ENCODE measurements around the gene RANBP3.

RANBP3 gene

DNA sequence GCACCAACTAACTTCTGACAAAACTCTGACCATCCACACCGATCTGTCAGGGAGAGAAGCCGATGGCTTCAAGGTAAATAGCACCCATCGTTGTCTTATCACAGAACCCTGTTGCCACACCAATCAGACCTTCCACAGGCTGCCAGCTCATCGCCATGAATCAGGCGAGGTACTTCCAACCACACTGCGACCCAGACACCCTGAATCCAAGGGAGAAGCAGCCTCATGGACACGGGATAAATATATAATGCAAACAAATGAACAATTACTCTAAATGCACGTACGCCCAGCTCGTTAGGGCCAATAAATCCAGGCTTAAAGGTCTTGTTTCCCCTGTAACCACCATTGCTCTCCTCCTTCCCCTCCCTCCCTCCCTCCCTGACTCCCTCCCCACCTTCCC lies 20.8 kb downstream of the RANBP3 start:
- in situ Hi-C loops (cut with HindIII; ENCODE audit: low pct_ligation_motif_present, low pct_unique_long_range_greater_than_20kb, low sequenced_read_pairs): no loop called here
- no peak for DNase-seq

DNA sequence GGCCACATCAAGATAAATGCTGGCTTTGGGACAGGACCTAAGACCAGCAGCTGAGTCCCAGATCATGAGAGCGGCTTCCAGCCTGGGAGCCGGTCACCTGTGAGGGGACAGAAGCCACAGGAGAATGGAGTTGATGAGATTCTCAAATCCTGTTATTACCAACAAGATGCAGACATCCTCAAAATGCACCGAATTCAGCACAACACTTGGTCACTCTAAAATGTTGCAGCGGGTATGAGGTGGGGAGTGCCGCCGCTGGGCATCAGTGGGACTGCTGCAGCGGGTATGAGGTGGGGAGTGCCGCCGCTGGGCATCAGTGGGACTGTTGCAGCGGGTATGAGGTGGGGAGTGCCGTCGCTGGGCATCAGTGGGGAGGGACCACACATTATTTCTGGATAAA lies 21.2 kb downstream of the RANBP3 start:
- in situ Hi-C loops (cut with HindIII; ENCODE audit: low pct_ligation_motif_present, low pct_unique_long_range_greater_than_20kb, low sequenced_read_pairs): no loop called here
- DNase-seq: no peak

GRCh38 chr19:5956323-5956722 lies 21.6 kb downstream of the RANBP3 start:
- in situ Hi-C loops (cut with HindIII; ENCODE audit: low pct_ligation_motif_present, low pct_unique_long_range_greater_than_20kb, low sequenced_read_pairs): no loop called here
- no peak for DNase-seq

GRCh38 chr19:5955636-5955935 lies 22.4 kb downstream of the RANBP3 start:
- no peak for DNase-seq
- in situ Hi-C loops (cut with HindIII; ENCODE audit: low pct_ligation_motif_present, low pct_unique_long_range_greater_than_20kb, low sequenced_read_pairs): no loop called here

- in situ Hi-C loops (cut with HindIII; ENCODE audit: low pct_ligation_motif_present, low pct_unique_long_range_greater_than_20kb, low sequenced_read_pairs): no loop called here
- no peak for DNase-seq
Observed at GRCh38 chr19:5954293-5954692, 23.6 kb downstream of the RANBP3 start.

DNA sequence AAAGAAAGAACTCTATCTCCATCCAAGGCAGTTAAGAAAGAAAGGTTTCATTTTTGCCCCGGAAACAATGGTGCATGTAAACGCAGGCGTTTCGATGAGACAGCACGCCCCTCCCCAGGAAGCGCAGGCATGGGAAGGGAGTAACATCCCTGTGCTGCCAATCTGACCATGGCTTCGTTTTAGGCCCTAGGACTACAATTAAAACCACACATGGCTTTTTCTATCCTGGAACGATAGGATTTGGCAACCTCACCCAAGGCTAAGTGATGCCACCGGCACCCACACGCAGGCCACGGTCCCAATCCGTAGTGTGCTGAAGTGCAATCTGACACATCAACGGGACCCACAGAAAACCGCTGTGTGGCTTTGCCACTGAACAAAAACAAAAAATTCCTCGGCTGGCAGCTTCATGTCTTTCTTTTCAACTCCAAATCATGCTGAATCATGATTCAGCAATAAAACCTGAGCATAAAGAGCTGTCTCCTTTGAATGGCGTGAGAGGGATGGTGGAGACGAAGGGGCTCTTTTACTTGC lies 24.2 kb downstream of the RANBP3 start:
- in situ Hi-C loops (cut with HindIII; ENCODE audit: low pct_ligation_motif_present, low pct_unique_long_range_greater_than_20kb, low sequenced_read_pairs): no loop called here
- no peak for DNase-seq

DNA sequence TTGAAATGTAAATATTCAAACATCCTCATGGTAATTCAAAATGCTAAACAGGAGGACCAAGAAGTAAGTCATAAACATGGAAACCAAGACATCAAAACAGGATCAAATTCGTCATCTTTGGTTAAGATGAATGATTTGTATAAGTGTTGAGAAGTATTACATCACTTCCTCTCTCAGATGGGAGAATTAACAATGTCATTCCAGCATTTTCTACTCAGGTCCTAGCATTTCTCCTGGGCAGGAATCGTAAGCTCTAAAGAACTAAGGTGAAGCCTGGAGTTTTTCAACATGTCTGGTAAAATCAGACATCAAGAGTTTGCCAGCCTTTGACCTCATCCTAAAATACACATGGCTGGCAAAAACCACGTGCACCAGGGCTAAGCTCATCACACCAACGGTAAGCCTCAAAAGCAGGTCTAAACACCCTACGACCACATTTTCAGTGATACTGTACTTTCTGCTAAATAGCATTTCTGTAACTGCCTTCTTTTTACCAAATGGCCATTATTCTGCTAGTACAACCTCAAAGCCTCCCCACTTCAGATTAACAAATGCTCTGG lies 24.8 kb downstream of the RANBP3 start:
- in situ Hi-C loops (cut with HindIII; ENCODE audit: low pct_ligation_motif_present, low pct_unique_long_range_greater_than_20kb, low sequenced_read_pairs): no loop called here

DNA sequence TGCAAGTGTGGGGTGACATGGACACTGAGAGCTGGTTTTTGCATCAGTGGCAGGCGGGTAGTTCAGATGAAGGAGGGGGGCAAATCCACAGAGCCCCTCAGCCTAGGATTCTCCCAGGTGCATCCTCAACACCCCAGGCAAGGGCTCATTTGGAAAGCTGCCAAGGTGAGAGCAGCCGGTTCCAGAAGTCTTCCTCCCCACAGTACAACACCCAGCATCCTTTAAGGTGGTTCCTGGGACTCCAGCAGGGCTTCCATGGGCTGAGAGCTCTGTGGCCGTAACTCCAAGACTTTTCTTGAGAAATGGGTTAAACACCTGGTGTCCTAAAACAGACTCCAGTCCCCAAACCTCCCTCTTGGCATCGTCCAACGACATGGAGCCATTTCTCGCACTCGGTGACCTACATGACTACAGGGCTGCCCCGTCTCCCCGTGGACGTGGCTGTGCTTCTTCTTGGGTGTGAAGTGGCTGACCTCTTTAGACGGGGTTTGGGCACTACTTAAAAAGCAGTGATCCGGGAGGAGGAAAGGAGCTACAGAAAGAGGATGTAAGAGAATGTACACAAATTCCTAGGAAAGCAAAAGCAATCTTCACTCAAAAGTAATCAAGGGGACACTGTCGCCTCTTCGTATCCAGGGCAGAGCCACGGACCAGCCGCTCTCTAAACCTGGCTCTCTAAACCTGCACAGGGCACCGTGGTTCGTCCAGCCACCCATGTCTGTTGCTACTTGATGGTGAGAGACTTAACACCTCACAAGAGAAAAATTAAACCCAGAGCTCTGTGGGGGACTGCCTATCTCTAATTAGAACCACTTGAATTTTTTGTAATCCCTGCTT lies 25.5 kb downstream of the RANBP3 start:
- in situ Hi-C loops (cut with HindIII; ENCODE audit: low pct_ligation_motif_present, low pct_unique_long_range_greater_than_20kb, low sequenced_read_pairs): no loop called here
- no peak for DNase-seq

More for the DNA sequence above, 24.8 kb downstream of the RANBP3 start:
- no peak for DNase-seq

GRCh38 chr19:5951338-5951861 lies 26.5 kb downstream of the RANBP3 start:
- in situ Hi-C loops (cut with HindIII; ENCODE audit: low pct_ligation_motif_present, low pct_unique_long_range_greater_than_20kb, low sequenced_read_pairs): no loop called here

GRCh38 chr19:5950741-5951140 lies 27.2 kb downstream of the RANBP3 start:
- in situ Hi-C loops (cut with HindIII; ENCODE audit: low pct_ligation_motif_present, low pct_unique_long_range_greater_than_20kb, low sequenced_read_pairs): no loop called here
- no peak for DNase-seq

More at GRCh38 chr19:5951338-5951861, 26.5 kb downstream of the RANBP3 start:
- no peak for DNase-seq

DNA sequence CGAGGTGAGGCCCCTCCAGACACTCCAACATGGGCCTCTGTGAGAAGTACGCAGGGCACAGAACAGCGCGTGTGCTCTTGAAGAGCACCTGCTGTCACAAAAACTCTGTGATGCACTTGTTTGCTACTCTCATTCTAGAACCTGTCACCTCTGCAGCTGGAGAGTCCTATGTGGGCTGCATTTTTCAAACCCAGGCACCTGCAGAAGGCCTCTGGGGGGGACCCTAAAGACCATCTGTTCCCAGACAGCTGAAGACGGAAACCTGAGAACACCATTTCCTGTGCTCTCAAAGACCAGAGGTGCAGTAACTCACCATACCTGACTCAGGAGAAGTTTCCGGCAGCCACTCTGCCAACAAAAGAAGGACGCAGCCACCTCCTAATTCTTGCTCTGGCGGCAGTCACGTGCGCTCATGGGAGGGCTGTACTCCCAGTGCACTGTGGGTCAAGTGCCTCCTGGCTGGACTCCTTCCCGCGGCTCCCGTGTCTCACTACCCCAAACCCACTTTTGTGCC lies 28.1 kb downstream of the RANBP3 start:
- in situ Hi-C loops (cut with HindIII; ENCODE audit: low pct_ligation_motif_present, low pct_unique_long_range_greater_than_20kb, low sequenced_read_pairs): no loop called here
- no peak for DNase-seq

DNA sequence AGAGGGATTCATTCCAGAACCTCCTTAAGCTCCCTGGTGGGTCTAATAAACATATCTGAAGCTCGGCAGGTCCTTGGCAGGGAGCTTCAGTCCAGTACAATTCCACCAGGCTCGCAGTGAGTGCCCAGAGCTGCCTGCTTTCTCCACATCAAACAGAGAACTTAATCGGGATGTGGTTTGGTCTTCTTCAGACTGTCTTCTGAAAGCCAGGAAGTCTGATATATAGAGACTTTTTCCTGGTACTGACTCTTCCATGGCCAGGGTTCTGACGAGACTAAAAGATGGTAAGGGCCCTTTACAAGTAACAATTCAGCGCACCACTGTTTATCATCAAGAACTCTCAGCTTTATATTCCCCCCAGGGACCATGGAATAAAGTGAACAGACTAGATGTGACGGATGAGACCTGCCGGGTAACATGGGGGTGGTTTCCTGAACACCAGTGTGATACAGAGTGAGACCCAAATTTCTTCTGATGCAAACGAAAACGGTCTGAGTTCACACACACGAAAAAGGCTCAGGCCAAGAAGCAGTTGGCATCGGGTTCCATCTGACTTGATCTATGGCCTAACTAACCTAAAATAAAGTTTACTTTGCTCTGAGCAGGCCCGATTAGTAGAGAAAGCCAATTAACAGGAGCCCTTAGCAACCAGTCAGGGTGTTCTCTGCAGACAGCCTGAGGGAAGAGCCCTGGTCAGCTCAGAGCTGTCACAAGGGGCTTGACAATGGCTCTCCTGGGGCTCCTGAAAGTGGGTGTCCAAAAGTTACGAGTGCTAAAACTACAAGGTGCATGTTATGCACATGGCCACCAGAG lies 29.0 kb downstream of the RANBP3 start:
- in situ Hi-C loops (cut with HindIII; ENCODE audit: low pct_ligation_motif_present, low pct_unique_long_range_greater_than_20kb, low sequenced_read_pairs): no loop called here
- DNase-seq: no peak

DNA sequence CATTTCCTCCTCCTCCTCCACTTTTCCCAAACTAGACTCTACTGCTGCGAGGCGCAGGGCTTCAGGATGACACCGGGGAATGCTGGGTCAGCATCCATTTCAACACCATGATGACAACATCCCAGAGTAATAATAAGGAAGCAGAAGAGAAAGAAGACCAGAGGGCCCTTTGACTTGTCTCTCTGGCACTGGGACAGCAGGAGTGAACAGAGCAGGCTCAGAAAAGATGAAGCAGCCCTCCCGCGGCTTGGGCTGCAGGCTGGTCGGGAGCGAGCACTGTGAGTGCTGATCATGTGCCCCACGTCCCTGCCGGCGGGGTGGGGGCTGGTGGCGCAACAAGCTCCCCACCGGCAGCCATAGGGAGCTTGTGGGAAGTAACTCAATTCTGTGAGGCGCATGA lies 30.5 kb downstream of the RANBP3 start:
- no peak for DNase-seq
- in situ Hi-C loops (cut with HindIII; ENCODE audit: low pct_ligation_motif_present, low pct_unique_long_range_greater_than_20kb, low sequenced_read_pairs): no loop called here

DNA sequence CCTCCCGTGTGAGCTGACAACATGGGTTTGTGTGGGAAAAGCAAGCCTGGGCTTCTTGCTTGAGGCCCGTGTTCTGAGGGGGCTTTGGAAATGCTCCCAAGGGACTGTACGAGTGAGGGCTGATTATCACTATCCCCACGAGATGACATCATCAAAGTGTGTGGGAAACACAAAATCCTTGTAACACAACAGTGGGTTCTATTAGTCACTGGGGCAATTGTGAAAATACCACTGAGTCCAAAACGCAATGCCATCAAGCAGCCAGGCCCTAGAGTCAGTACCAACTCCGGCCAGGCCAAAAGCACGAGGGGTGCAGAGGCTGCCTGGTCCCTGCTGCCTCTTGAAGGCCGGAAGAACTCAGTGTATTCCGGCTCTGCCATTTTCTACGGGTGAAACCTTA lies 34.3 kb downstream of the RANBP3 start:
- no peak for DNase-seq
- in situ Hi-C loops (cut with HindIII; ENCODE audit: low pct_ligation_motif_present, low pct_unique_long_range_greater_than_20kb, low sequenced_read_pairs): no loop called here

- in situ Hi-C loops (cut with HindIII; ENCODE audit: low pct_ligation_motif_present, low pct_unique_long_range_greater_than_20kb, low sequenced_read_pairs): no loop called here
- no peak for DNase-seq
Observed at GRCh38 chr19:5943045-5943444, 34.9 kb downstream of the RANBP3 start.

DNA sequence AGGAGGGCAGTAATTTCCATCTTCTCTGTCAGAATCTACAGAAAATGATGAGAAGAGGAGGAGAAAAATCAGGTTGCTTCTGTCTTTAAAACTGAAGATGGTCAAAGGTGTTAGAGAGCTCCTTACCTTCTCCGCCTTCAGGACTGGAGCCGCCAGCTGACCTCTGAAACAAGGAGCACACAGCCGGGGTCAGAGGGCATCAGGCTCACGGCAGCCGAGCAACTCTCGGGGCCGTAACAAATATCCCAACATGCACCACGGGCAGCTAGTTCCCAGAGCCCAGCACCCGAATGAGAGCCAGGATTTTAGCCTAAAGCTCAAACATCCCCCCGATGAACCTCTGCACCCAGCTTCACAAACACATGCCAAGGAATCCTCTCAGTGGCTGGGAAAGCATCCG lies 36.3 kb downstream of the RANBP3 start:
- DNase-seq: no peak
- in situ Hi-C loops (cut with HindIII; ENCODE audit: low pct_ligation_motif_present, low pct_unique_long_range_greater_than_20kb, low sequenced_read_pairs): no loop called here

GRCh38 chr19:5940260-5941208 lies 37.4 kb downstream of the RANBP3 start:
- no peak for DNase-seq
- in situ Hi-C loops (cut with HindIII; ENCODE audit: low pct_ligation_motif_present, low pct_unique_long_range_greater_than_20kb, low sequenced_read_pairs): no loop called here

DNA sequence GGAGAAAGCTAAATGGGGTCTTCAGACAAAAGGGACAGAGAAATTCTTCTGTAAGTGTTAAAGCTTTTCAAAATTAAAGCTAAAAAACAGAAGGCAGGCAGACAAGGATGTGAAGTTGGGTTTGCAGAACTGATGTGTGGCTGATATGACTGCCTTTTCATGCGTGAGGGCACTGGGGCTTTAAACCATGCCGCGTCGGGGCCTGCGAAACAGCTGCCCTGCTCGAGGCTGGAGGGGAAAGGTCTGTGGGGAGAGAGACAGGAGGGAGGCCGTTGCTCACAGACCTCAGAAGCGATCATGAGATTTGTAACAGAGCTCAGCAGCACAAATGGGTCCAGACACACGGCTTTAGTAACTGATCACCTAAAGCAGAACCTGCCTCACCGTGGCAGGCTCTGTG lies 40.4 kb downstream of the RANBP3 start:
- in situ Hi-C loops (cut with HindIII; ENCODE audit: low pct_ligation_motif_present, low pct_unique_long_range_greater_than_20kb, low sequenced_read_pairs): no loop called here
- no peak for DNase-seq

All from ACHN (cell line).